ENCODE data around the gene IRAK2. TPM values are rescaled to one million over a fixed set of nuclear protein-coding genes. Genes with fewer than 3 reads are reported as not detected.
"Not testable (repeated sequence)": the region's sequence is repeated elsewhere in the genome, so short reads cannot be mapped to it uniquely, and the experiment has no call there.

The IRAK2 gene
- total and polyA plus RNA-seq, 4 donors = 2.9 to 33.1 (median 10.0) TPM

DNA sequence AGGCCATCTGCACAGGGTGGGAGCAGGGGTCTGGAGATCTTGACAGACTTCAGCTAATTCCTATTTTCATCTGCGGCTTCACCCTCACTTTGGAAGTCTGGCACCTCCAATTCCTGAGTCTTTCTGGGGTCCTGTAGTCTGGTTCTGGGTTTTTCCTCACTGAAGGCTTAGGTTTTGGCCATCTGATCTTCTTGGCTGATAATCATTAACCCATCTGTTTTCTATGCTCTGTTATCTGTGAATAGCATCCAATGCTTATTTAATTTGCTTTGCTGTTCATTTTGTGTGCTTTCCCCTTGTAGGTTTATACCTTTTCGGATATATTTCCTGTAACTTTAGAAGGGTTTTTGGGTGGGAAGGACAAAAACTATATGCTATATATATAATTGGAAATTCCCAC is 101.1 kb downstream of the IRAK2 start:
- Histone ChIP-seq H3K9me3 (ENCODE audit: control insufficient read depth in 4 of 4, insufficient read depth in 3 of 4, low read length in 3 of 4) (no peaks in the 10 kb centered on the region), H3K4me3 (no peak overlapping the region), H3K27ac (ENCODE audit: low read depth in 1 of 2, low read length in 1 of 2) (no peak overlapping the region), H3K36me3 (ENCODE audit: control insufficient read depth in 4 of 4, insufficient read depth in 4 of 4, low read length in 4 of 4) (peaks cover 15 to 28% (median 17%) of the 10 kb centered on the region in 4 donors), H3K27me3 (ENCODE audit: control insufficient read depth in 3 of 3, insufficient read depth in 3 of 3, low read length in 2 of 3) (no peaks in the 10 kb centered on the region), H3K9ac (ENCODE audit: insufficient read depth in 1 of 2, low read length in 2 of 2) (no peak overlapping the region), H3K4me1 (ENCODE audit: control insufficient read depth in 5 of 5, insufficient read depth in 5 of 5, low read length in 5 of 5) (peaks cover 0 to 5% (median 2%) of the 10 kb centered on the region in 5 donors)
- DNase-seq (no peak), ATAC-seq (ENCODE audit: insufficient read depth, low FRiP score) (no peak)
- TF ChIP-seq, protein P1, sequence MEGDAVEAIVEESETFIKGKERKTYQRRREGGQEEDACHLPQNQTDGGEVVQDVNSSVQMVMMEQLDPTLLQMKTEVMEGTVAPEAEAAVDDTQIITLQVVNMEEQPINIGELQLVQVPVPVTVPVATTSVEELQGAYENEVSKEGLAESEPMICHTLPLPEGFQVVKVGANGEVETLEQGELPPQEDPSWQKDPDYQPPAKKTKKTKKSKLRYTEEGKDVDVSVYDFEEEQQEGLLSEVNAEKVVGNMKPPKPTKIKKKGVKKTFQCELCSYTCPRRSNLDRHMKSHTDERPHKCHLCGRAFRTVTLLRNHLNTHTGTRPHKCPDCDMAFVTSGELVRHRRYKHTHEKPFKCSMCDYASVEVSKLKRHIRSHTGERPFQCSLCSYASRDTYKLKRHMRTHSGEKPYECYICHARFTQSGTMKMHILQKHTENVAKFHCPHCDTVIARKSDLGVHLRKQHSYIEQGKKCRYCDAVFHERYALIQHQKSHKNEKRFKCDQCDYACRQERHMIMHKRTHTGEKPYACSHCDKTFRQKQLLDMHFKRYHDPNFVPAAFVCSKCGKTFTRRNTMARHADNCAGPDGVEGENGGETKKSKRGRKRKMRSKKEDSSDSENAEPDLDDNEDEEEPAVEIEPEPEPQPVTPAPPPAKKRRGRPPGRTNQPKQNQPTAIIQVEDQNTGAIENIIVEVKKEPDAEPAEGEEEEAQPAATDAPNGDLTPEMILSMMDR (IDR thresholded peaks at IDR 0.05; ENCODE audit: control extremely low read depth, extremely low read depth) = no peak
- WGBS, 2 donors = 95 to 96% methylated on average over 2 of the region's 2 CpGs

DNA sequence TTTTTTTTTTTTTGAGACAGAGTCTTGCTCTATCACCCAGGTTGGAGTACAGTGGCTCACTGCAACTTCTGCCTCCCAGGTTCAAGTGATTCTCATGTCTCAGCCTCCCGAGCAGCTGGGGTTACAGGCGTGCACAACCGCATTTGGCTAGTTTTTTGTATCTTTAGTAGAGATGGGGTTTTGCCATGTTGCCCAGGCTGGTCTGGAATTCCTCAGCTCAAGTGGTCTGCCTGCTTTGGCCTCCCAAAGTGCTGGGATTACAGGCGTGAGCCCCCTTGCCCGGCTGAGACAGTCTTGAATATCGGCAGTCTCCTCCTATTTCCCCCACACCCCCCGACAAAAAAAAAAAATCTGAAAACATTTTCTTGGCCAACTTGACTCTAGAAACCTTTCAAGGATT is 102.2 kb downstream of the IRAK2 start:
- WGBS, 2 donors = 82 to 87% methylated on average over 7 of the region's 7 CpGs
- H3K4me3 ChIP-seq; H3K4me1 ChIP-seq (ENCODE audit: control insufficient read depth in 5 of 5, insufficient read depth in 5 of 5, low read length in 5 of 5); H3K9ac ChIP-seq (ENCODE audit: insufficient read depth in 1 of 2, low read length in 2 of 2); H3K27ac ChIP-seq (ENCODE audit: low read depth in 1 of 2, low read length in 1 of 2); H3K27me3 ChIP-seq (ENCODE audit: control insufficient read depth in 3 of 3, insufficient read depth in 3 of 3, low read length in 2 of 3); ATAC-seq (ENCODE audit: insufficient read depth, low FRiP score); DNase-seq; H3K9me3 ChIP-seq (ENCODE audit: control insufficient read depth in 4 of 4, insufficient read depth in 3 of 4, low read length in 3 of 4): not testable (repeated sequence)
- H3K36me3 ChIP-seq (ENCODE audit: control insufficient read depth in 4 of 4, insufficient read depth in 4 of 4, low read length in 4 of 4) = peaks cover 9 to 29% (median 13%) of the 10 kb centered on the region in 4 donors

DNA sequence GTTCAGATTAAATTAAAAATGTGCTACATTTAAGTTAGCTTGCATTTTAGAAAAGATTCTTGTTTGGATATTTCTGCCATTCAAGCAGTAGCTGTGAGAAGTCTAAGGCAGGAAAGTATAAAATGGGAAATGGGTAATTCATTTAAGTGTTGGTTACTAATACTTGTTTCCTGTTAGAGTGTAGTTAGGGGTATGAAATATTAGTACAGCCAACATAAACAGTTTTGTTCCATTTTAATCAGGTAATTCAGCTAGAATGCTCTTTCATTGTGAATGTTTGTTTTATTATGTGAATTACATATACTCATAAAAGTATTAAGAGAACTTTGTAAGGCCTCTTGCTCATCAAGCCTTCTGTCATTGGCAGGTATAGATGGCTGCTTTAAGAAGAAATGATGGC is 103.4 kb downstream of the IRAK2 start:
- peaks cover 8 to 29% (median 12%) of the 10 kb centered on the region in 4 donors for H3K36me3 ChIP-seq (ENCODE audit: control insufficient read depth in 4 of 4, insufficient read depth in 4 of 4, low read length in 4 of 4)
- ATAC-seq (ENCODE audit: insufficient read depth, low FRiP score) = no peak

DNA sequence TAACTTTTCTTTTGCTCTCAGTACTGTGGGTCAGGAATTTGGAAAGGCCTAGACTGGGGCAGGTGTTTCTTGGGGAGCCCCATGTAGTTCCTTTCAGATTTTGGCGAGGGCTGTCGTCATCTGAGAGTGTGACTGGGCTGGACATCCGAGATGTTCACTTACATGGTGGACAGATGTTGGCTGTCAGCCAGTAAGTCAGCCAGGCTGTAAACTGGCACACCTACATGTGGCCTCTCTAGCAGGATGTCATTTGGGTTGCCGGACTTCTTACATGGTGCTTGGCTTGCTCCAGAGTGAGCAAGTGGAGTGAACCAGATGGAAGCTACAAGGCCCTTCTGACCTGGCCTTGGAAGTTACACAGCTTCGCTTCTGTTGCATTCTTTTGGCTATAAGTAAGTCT is 104.2 kb downstream of the IRAK2 start:
- DNase-seq = no peak
- H3K4me3 ChIP-seq = no peak overlapping the region
- ATAC-seq (ENCODE audit: insufficient read depth, low FRiP score) = no peak
- no peak overlapping the region for H3K27ac ChIP-seq (ENCODE audit: low read depth in 1 of 2, low read length in 1 of 2)
- TF ChIP-seq, protein P1 (IDR thresholded peaks at IDR 0.05; ENCODE audit: control extremely low read depth, extremely low read depth) = no peak
- H3K36me3 ChIP-seq (ENCODE audit: control insufficient read depth in 4 of 4, insufficient read depth in 4 of 4, low read length in 4 of 4) = peaks cover 3 to 29% (median 11%) of the 10 kb centered on the region in 4 donors
- no peak overlapping the region for H3K9ac ChIP-seq (ENCODE audit: insufficient read depth in 1 of 2, low read length in 2 of 2)
- H3K27me3 ChIP-seq (ENCODE audit: control insufficient read depth in 3 of 3, insufficient read depth in 3 of 3, low read length in 2 of 3) = no peaks in the 10 kb centered on the region
- no peaks in the 10 kb centered on the region for H3K9me3 ChIP-seq (ENCODE audit: control insufficient read depth in 4 of 4, insufficient read depth in 3 of 4, low read length in 3 of 4)
- peaks cover 0 to 9% (median 0%) of the 10 kb centered on the region in 5 donors for H3K4me1 ChIP-seq (ENCODE audit: control insufficient read depth in 5 of 5, insufficient read depth in 5 of 5, low read length in 5 of 5)
- WGBS, 2 donors = 91 to 93% methylated on average over 5 of the region's 5 CpGs

More for the DNA sequence above, 103.4 kb downstream of the IRAK2 start:
- TF ChIP-seq, protein P1 (IDR thresholded peaks at IDR 0.05; ENCODE audit: control extremely low read depth, extremely low read depth) = no peak
- peaks cover 0 to 5% (median 2%) of the 10 kb centered on the region in 5 donors for H3K4me1 ChIP-seq (ENCODE audit: control insufficient read depth in 5 of 5, insufficient read depth in 5 of 5, low read length in 5 of 5)
- no peak overlapping the region for H3K9ac ChIP-seq (ENCODE audit: insufficient read depth in 1 of 2, low read length in 2 of 2)
- no peak overlapping the region for H3K27ac ChIP-seq (ENCODE audit: low read depth in 1 of 2, low read length in 1 of 2)
- H3K9me3 ChIP-seq (ENCODE audit: control insufficient read depth in 4 of 4, insufficient read depth in 3 of 4, low read length in 3 of 4) = no peaks in the 10 kb centered on the region
- DNase-seq = no peak
- H3K4me3 ChIP-seq = no peak overlapping the region
- H3K27me3 ChIP-seq (ENCODE audit: control insufficient read depth in 3 of 3, insufficient read depth in 3 of 3, low read length in 2 of 3) = no peaks in the 10 kb centered on the region

Data from lung (tissue), 12 donors.